ENCODE results near the gene CFD. TPM values are rescaled to one million over a fixed set of nuclear protein-coding genes. Genes with fewer than 3 reads are reported as not detected.

CFD gene
- total RNA-seq (1 to 10 TPM; 1.9 to 5.3 TPM), total RNA-seq (0.81 to 3.4 reads per million in 2 donors)

GRCh38 chr19:858868-859843 lies at the start of gene CFD:
Gene CFD, plus strand, starts transcription at chr19:859664. Its CDS starts 26 bp downstream, at chr19:859690.
- no peaks in the 10 kb centered on the region for H3K36me3 Mint-ChIP-seq (ENCODE audit: low read depth)
- DNase-seq (no peak), ATAC-seq (no peak)
- peaks cover 13% of the 10 kb centered on the region for H3K4me1 Mint-ChIP-seq
- no peaks in the 10 kb centered on the region for H3K27me3 Mint-ChIP-seq
- peak within 1 kb of the TSS; percentile 56 for H3K4me3 Mint-ChIP-seq
- H3K27ac Mint-ChIP-seq = no peak within 1 kb of the TSS
- no peaks in the 10 kb centered on the region for H3K9me3 ChIP-seq (ENCODE audit: control insufficient read depth, low read length, poor library complexity, severe bottlenecking)

- DNase-seq = no peak
Measured at GRCh38 chr19:810077-810855, 49.2 kb upstream of the CFD start.

GRCh38 chr19:810883-811489 lies 48.5 kb upstream of the CFD start:
- Mint-ChIP-seq H3K36me3 (ENCODE audit: low read depth) (peaks cover 5% of the 10 kb centered on the region), H3K4me1 (peaks cover 6% of the 10 kb centered on the region)
- ATAC-seq = no peak

More at GRCh38 chr19:810077-810855, 49.2 kb upstream of the CFD start:
- H3K36me3 Mint-ChIP-seq (ENCODE audit: low read depth) = peaks cover 5% of the 10 kb centered on the region
- H3K27ac Mint-ChIP-seq = peak overlapping the region; percentile 32
- peaks cover 6% of the 10 kb centered on the region for H3K4me1 Mint-ChIP-seq
- no peaks in the 10 kb centered on the region for H3K9me3 ChIP-seq (ENCODE audit: control insufficient read depth, low read length, poor library complexity, severe bottlenecking)
- no peak overlapping the region for H3K4me3 Mint-ChIP-seq
- ATAC-seq = no peak
- H3K27me3 Mint-ChIP-seq = no peaks in the 10 kb centered on the region

GRCh38 chr19:811506-812048 lies 47.9 kb upstream of the CFD start:
- H3K27ac Mint-ChIP-seq = peak overlapping the region; percentile 59
- peaks cover 5% of the 10 kb centered on the region for H3K36me3 Mint-ChIP-seq (ENCODE audit: low read depth)

More at GRCh38 chr19:810883-811489, 48.5 kb upstream of the CFD start:
- no peak for DNase-seq
- no peaks in the 10 kb centered on the region for H3K9me3 ChIP-seq (ENCODE audit: control insufficient read depth, low read length, poor library complexity, severe bottlenecking)
- Mint-ChIP-seq H3K27me3 (no peaks in the 10 kb centered on the region), H3K4me3 (no peak overlapping the region), H3K27ac (peak overlapping the region; percentile 59)

GRCh38 chr19:812049-812746 lies 47.3 kb upstream of the CFD start:
- Mint-ChIP-seq H3K36me3 (ENCODE audit: low read depth) (peaks cover 5% of the 10 kb centered on the region), H3K27me3 (no peaks in the 10 kb centered on the region), H3K27ac (peak overlapping the region; percentile 59), H3K4me3 (peak overlapping the region; percentile 52), H3K4me1 (peaks cover 6% of the 10 kb centered on the region)
- no peaks in the 10 kb centered on the region for H3K9me3 ChIP-seq (ENCODE audit: control insufficient read depth, low read length, poor library complexity, severe bottlenecking)
- DNase-seq = no peak
- ATAC-seq = no peak

More at GRCh38 chr19:811506-812048, 47.9 kb upstream of the CFD start:
- no peaks in the 10 kb centered on the region for H3K9me3 ChIP-seq (ENCODE audit: control insufficient read depth, low read length, poor library complexity, severe bottlenecking)
- DNase-seq = no peak
- no peak for ATAC-seq
- peak overlapping the region; percentile 52 for H3K4me3 Mint-ChIP-seq
- peaks cover 6% of the 10 kb centered on the region for H3K4me1 Mint-ChIP-seq
- H3K27me3 Mint-ChIP-seq = no peaks in the 10 kb centered on the region

GRCh38 chr19:812747-813218 lies 46.7 kb upstream of the CFD start:
- ATAC-seq (no peak), DNase-seq (no peak)
- H3K4me1 Mint-ChIP-seq = peaks cover under 1% of the 10 kb centered on the region
- H3K4me3 Mint-ChIP-seq = no peak overlapping the region
- H3K27ac Mint-ChIP-seq = no peak overlapping the region
- H3K36me3 Mint-ChIP-seq (ENCODE audit: low read depth) = peaks cover under 1% of the 10 kb centered on the region
- no peaks in the 10 kb centered on the region for H3K9me3 ChIP-seq (ENCODE audit: control insufficient read depth, low read length, poor library complexity, severe bottlenecking)
- H3K27me3 Mint-ChIP-seq = no peaks in the 10 kb centered on the region

GRCh38 chr19:813219-814151 lies 46.0 kb upstream of the CFD start:
- no peak for ATAC-seq
- Mint-ChIP-seq H3K27me3 (no peaks in the 10 kb centered on the region), H3K4me1 (no peaks in the 10 kb centered on the region), H3K4me3 (peak overlapping the region; percentile 28), H3K36me3 (ENCODE audit: low read depth) (no peaks in the 10 kb centered on the region), H3K27ac (peak overlapping the region; percentile 10)
- DNase-seq = no peak
- no peaks in the 10 kb centered on the region for H3K9me3 ChIP-seq (ENCODE audit: control insufficient read depth, low read length, poor library complexity, severe bottlenecking)

- DNase-seq = no peak
- peak; percentile 4 for ATAC-seq
Measured at GRCh38 chr19:814152-815078, 45.0 kb upstream of the CFD start.

GRCh38 chr19:815079-815774 lies 44.2 kb upstream of the CFD start:
- Mint-ChIP-seq H3K36me3 (ENCODE audit: low read depth) (no peaks in the 10 kb centered on the region), H3K27me3 (no peaks in the 10 kb centered on the region), H3K27ac (no peak overlapping the region), H3K4me1 (no peaks in the 10 kb centered on the region), H3K4me3 (no peak overlapping the region)
- no peaks in the 10 kb centered on the region for H3K9me3 ChIP-seq (ENCODE audit: control insufficient read depth, low read length, poor library complexity, severe bottlenecking)
- DNase-seq (no peak), ATAC-seq (peak; percentile 13)

More at GRCh38 chr19:814152-815078, 45.0 kb upstream of the CFD start:
- no peak overlapping the region for H3K27ac Mint-ChIP-seq
- no peaks in the 10 kb centered on the region for H3K9me3 ChIP-seq (ENCODE audit: control insufficient read depth, low read length, poor library complexity, severe bottlenecking)
- H3K27me3 Mint-ChIP-seq = no peaks in the 10 kb centered on the region
- H3K36me3 Mint-ChIP-seq (ENCODE audit: low read depth) = no peaks in the 10 kb centered on the region
- peak overlapping the region; percentile 37 for H3K4me3 Mint-ChIP-seq
- no peaks in the 10 kb centered on the region for H3K4me1 Mint-ChIP-seq

GRCh38 chr19:815775-816499 lies 43.5 kb upstream of the CFD start:
- Mint-ChIP-seq H3K36me3 (ENCODE audit: low read depth) (no peaks in the 10 kb centered on the region), H3K4me3 (peak overlapping the region; percentile 0), H3K27ac (no peak overlapping the region), H3K4me1 (no peaks in the 10 kb centered on the region), H3K27me3 (no peaks in the 10 kb centered on the region)
- ATAC-seq = peak; percentile 9
- H3K9me3 ChIP-seq (ENCODE audit: control insufficient read depth, low read length, poor library complexity, severe bottlenecking) = no peaks in the 10 kb centered on the region
- DNase-seq = no peak

Data from T-helper 17 cell (primary cell).